SHP77 (cell line): ENCODE data around the gene SCAPER.
"Not testable (repeated sequence)": the region's sequence is repeated elsewhere in the genome, so short reads cannot be mapped to it uniquely, and the experiment has no call there.

ENCODE experiments used
- DNase-seq, 2 experiments: peaks; one replicate each; lab custom pipeline; 2025; lab: John Stamatoyannopoulos, UW

SCAPER gene

DNA sequence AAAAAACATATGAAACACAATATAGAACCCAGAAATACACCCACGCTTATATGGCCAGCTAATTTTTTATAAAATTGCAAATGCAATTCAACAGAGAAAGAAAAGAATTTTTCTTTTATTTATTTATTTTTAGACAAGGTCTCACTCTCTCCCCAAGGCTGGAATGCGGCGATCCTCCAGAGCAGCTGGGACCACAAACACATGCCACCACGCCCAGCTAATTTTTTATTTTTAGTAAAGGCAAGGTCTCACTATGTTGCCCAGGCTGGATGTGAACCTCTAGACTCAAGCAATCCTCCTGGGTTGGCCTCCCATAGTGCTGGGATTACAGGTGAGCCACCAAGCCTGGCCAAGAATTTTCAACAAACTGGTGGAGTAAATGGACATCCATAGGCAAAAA is 117.9 kb downstream of the SCAPER start:
- DNase-seq, result no peak

DNA sequence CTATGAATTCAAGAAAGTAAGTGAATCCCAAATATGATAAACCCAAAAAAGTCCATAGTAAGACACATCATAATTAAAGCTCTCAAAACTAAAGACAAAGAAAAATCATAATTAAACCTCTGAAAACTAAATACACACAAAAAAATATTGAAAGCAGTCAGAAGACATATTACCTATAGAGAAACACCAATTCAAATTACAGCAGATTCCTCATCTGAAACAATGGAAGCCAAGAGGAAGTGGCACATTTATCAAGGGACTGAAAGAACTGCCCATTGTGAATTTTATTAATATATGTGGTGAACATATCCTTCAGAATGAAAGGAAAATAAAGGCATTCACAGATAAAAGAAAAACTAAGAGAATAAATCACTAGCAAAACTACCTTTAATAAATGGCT is 128.2 kb downstream of the SCAPER start:
- no peak for DNase-seq

DNA sequence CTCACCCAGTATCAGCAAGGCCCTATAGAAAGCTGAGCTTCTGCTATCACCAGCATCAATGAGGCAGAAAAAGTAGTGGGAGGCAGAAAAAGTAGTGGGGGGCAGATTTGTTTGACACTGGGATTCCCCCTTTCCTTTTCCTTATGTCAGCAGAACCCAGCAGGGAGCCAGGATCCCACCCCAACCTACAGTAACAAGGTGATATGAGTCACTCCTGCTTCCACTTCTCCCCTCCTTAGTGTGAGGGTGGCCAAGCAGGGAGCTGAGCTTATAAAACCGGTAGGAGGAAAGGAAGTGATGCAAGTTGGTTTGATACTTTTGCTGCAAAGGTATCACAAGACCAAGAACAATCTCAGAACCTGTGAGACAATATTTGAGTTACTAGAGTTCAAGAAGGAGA is 128.7 kb downstream of the SCAPER start:
- DNase-seq, result no peak

DNA sequence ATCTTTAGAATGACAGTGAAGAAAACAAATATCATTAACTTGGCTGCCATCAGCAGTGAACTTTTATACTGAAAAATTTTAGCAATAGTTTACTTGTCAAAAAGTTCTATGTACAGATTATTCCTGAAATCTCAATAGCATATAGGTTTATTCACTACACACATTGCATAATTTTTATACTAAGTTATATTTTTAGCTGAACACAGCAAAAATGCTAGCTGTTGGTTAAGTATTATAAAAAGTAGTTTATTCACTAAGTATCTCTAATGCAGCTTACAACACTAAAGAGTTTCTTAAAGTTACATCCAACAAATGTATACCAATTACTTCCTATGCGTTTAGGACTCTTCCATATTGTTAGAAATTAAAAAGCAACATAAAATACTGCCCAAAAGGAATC is 131.9 kb downstream of the SCAPER start:
- no peak for DNase-seq

DNA sequence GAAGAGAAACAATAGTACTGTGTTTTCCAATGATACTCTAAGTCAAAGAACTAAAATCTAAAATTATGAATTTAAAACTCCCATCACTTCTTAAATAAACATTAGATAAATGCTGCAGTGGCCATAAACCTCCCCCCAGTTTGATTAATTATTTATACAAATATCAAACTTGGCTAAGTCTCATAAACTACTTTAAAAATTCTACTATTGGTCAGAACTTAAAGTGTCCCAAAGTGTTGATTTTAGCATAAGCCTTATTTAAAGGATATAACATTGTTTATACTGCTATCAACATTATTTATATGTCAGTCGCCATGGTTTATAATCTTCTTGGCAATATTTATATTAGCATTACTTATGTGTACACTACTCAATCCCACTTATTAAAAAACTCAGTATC is 132.4 kb downstream of the SCAPER start:
- DNase-seq, result no peak

DNA sequence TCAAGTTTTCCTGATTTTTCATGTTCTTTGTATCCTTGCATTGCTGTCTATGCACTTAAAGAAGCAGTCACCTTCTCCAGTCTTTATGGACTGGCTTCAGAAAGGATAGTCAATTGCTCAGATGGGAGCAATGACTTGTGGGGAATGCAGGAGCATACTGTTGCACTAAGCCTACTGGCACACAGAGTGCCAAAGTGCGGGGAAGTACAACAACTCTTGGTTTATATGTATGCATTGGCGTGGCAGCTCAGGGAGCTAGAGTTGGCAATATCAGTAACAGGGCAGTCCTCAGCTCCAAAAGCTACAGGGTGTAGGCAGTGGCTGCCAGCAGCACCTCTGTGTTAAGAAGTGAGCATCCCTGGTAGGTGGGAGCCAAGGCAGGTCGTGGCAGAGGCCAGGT is 141.1 kb downstream of the SCAPER start:
- DNase-seq, result no peak

DNA sequence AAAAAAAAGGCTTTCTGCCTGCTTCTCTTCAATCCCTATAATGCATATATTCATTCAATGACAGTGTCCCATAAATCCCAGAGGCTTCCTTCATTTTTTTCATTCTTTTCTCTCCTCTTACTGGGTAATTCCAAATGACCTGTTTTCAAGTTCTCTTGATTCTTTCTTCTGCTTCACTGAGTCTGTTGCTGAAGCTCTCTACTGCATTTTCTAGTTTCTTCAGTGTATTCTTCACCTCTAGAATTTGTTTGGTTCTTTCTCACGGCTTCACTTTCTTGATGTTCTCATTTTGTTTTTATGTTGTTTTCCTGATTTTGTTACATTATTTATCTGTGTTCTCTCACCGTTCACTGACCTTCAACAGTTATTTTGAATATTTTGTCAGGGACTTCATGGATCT is 141.6 kb downstream of the SCAPER start:
- DNase-seq, result no peak

DNA sequence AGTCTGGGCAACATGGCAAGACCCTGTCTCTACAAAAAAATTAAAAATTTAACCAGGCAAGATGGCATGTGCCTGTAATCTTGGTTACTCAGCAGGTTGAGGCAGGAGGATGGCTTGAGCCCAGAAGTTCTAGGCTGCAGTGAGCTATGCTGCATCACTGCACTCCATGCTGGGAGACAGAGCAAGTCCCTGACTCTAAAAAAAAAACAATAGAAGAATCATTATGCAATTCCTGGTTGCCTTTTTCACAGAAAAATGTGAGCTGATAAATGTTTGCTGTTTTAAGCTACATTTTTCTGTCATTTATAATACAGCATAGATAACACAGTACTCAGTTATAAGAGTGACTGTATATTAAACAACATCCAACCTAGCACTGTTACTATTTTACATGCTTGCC is 148.8 kb downstream of the SCAPER start:
- no peak for DNase-seq

DNA sequence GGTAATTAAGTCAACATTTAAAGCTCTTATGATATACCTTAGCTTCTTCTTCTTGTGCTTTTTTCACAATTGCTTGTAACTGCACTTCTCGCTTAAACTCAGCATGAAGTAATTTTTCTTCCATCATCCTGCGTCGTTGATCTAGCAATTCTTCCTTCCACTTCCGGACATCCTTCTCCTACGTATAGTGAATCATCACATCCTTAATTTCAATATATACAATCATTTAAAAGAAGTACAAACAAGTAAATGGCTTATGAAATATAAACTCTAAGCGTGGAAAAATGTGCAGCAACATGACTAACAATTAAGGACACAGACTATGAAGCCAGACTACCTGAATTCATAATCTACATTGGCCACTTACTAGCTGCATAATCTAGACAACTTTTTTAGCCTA is 151.4 kb downstream of the SCAPER start:
- no peak for DNase-seq

DNA sequence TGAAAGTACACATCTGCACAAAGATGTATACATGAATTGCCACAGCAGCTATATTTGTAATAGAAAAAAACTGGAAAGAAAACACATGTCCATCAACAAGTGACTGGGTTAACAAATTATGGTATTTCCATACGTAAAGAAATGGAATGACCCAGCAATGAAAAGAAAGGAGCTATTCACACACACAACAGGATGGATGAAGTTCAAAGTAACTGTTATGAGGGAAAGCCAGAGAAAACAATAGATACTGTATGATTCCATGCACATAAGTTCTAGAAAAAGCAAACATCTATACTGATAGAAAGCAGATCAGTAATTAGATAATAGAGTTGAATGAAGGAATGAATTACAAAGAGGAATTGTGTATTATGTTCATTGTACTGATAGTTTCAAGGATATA is 152.0 kb downstream of the SCAPER start:
- no peak for DNase-seq

DNA sequence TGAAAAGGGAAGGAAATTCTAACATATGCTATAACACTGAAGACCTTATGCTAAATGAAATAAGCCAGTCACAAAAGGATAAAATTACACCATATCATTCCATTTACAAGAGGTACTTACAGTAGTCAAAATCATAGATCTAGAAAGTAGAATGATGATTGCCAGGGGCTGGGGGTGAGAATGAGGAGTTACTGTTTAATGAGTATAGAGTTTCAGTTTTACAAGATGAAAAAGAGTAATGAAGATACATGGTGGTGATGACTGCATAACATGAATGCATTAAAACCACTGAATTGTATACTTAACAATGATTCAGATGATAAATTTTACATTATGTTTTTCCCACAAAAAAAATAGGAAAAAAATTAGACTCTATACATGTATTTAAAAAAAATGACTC is 152.6 kb downstream of the SCAPER start:
- no peak for DNase-seq

DNA sequence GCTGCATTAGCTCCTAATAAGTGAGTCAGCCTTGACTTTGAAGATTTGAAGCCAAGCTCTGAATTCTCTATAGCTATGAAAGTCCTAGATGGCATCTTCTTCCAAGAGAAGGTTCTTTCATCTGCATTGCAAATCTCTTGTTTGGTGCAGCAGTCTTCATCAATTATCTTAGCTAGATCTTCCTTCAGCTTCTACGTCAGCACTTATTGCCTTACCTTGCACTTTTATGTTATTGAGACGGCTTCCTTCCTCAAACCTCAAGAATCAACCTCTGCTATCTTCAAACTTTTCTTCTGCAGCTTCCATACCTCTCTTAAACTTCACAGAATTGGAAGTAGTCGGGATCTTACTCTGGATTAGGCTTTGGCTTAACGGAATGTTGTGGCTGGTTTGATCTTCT is 167.6 kb downstream of the SCAPER start:
- no peak for DNase-seq

DNA sequence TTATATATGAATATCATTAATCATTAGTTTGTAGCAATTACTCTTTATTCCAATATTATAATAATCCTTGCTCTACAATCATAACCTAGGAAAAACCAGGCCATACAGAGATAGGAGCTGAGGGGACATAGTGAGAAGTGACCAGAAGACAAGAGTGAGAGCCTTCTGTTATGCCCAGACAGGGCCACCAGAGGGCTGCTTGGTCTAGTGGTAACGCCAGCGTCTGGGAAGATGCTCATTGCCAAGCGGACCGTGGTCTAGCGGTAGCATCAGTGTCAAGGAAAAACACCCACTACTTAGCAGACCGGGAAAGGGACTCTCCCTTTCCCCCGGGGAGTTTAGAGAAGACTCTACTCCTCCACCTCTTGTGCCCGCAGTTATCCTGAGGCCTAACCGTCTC is 172.8 kb downstream of the SCAPER start:
- peak in 1 of 2 experiments; percentile 1 for DNase-seq

DNA sequence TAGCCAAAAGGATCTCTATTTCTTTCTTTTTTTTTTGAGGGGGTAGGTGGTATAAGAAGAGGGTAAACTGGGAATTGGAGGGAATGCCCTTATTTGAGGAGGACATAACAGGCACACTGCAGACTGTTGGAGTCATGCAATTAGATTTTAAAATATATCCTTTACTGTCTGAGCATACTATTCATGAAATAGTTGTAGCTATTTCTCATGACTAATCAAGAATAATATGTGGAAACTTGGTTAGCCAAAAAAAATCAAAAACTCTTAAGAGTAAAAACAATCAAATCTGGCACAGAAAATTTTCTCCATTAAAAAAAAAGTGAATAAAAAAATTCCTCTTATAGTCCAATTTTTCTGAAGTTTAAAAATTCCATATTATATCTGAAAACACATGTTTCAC is 174.9 kb downstream of the SCAPER start:
- no peak for DNase-seq

DNA sequence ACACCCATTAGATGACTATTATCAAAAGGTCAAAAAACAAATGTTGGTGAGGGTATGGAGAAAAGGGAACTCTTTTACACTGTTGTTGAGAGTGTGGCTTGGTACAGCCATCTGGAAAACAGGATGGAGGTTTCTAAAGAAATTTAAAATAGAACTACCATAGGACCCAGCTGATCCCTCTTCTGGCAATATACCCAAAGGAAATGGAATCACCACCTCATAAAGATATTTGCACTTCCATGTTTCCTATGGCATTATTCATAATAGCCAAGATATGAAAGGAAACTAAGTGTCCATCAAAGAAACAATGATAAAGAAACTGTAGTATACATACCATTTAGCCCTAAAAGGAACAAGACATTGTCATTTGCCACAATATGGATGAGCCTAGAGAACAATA is 186.3 kb downstream of the SCAPER start:
- DNase-seq, result no peak

DNA sequence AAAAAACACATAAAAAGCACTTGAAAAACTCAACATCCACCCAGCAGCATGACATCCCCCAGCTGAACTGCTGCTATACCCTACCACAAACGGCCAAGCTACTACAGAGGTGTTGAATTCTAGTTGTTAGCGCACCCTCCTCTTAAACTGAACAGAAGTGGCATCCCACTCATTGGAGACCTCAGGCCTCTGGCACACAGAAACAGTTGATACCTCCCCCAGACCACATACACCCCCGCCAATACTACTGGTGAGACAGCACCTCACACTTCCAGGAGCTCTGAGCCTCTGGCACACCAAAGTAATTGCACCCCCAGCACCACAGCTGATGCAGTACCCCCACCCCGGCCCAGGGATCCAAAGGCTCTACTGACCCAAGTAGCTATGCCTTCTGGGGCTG is 190.2 kb downstream of the SCAPER start:
- no peak for DNase-seq

DNA sequence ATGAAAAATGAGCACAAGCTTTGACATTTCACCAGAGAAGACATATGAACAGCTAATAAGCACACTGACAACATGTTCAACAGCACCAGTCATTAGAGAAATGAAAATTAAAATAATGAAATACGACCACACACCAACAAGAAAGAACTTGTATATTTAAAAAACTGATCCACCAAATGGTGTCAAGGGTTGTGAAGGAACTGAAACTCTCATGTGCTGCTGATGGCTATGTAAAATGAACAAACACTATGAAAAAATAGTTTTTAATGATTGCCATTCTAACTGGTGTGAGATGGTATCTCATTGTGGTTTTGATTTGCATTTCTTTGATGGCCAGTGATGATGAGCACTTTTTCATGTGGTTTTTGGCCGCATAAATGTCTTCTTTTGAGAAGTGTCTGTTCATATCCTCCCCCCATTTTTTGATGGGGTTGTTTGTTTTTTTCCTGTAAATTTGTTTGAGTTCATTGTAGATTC is 193.8 kb downstream of the SCAPER start:
- DNase-seq, result no peak

DNA sequence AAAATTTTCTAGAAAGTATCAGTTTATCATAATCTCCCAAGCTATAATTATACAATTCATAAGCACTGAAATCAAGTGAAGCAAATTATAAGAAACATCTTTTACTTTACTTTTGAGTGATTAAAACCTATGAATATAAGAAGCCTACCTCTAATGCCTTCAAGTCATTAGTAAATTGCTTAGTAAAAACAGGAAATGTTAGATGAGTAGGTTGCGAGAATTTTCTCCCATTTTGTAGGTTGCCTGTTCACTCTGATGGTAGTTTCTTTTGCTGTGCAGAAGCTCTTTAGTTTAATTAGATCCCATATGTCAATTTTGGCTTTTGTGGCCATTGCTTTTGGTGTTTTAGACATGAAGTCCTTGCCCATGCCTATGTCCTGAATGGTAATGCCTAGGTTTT is 201.1 kb downstream of the SCAPER start:
- DNase-seq, result not testable (repeated sequence)

DNA sequence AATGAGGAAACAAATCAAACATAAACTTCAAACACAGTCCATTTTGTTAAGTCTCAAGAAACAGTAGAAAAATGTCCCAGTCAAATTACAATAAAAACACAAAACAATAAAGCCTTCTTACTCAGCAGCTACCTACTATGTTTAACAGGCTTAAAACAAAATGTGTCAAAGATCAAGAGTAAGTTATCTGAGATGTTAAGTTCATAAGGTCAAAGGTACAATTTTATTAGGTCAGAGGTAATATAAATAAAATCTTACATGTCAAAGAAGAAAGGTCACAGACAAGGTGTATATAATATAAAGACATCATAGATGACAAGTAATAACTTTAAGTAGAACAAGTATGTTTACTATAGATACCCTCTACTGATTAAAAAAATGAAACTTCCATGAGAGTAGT is 208.3 kb downstream of the SCAPER start:
- DNase-seq, result no peak

DNA sequence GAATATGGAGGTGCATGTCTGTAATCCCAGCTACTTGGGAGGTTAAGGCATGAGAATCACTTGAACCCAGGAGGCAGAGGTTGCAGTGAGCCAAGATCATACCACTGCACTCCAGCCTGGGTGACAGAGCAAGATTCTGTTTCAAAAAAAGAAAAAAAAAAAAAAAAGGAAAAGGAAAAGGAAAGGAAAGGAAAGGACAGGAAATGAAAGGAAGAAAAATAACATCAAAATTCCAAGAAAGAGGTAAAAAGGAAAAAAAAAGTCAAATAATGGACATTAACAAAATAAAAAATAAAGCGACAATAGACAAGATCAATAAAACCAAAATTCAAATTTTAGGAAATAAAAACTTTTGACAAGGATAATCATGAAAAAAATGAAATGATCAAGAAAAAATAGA is 212.6 kb downstream of the SCAPER start:
- DNase-seq, result not testable (repeated sequence)

DNA sequence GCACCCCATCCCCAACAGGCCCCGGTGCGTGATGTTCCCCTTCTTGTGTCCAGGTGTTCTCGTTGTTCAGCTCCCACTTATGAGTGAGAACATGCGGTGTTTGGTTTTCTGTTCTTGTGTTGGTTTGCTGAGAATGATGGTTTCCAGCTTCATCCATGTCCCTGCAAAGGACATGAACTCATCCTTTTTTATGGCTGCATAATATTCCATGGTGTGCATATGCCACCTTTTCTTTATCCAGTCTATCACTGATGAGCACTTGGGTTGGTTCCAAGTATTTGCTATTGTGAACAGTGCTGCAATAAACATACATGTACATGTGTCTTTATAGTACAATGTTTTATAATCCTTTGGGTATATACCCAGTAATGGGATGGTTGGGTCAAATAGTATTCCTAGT is 217.5 kb downstream of the SCAPER start:
- DNase-seq, result not testable (repeated sequence)

DNA sequence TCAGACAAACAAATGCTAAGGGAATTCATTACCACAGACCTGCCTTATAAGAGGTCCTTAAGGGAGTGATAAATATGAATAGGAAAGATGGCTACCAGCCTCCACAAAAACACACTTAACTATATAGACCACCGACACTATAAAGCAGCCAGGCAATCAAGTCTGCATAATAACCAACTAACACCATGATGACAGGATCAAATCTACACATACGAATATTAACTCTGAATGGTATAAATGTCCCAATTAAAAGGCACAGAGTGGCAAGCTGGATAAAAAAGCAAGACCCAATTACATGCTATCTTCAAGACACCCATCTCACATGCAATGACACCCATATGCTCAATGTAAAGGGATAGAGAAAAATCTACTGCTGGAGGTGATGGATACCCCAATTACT is 221.1 kb downstream of the SCAPER start:
- DNase-seq, result no peak

DNA sequence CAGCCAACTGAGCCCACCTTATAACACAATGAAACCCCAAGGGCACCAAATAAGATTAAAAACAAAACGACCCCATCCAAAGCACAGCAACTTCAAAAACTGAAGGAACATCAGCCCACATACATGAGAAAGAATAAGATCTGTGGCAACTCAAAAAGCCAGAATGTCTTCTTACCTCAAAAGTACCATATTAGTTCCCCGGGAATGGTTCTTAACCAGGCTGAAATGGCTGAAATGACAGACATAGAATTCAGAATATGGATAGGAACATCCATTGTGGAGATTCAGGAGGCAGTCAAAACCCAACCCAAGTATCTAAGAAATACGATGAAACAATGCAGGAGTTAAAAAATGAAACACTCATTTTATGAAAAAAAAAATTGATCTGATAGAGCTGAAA is 222.3 kb downstream of the SCAPER start:
- DNase-seq, result no peak

DNA sequence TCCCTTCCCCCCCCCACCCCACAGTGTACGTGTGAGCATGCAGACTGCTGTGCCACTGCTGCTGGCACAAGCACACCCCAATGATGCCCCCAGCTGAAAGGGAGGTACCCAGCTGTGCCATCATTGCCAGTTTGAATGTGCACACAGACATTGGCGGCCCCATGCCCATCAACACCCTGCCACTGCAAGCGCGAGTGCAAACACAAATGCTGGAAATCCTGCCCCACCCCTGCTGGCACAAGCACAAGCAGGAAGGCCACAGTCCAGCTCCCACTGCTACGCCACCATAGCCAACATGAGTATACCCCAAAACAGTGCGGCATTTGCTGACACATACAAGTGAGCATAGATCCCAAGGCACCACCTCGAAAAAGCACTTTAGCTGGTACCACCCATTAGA is 222.9 kb downstream of the SCAPER start:
- DNase-seq, result no peak

DNA sequence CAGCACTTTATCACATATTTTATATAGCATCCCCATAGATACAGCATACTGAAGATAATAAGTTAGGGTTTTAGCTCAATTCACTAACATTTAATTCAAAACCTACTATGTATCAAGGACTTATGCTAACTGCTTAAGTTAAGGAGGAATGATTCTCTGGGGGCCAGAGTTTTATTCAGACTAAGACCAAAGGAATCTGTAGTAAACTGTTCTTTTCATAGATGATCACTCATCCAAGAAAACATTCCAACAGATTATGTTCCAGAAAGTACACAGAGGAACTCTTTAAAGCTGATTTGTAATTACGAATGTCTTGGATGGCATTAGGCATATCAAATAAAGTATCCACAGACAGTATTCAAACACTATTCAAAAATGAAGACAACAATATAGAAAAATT is 226.4 kb downstream of the SCAPER start:
- DNase-seq, result no peak
